Natural killer cell (primary cell): ENCODE measurements around the gene OSBPL3. TPM values are rescaled to one million over a fixed set of nuclear protein-coding genes. Genes with fewer than 3 reads are reported as not detected.

Source experiments
- ATAC-seq, 3 donors: fragments of 150-1000 bp in 2 of 3; fragments of 200-7000 bp in 1 of 3; cut with Tn5 transposase; 1 replicate in 1 of 3; 2 replicates in 2 of 3; pipeline ENCODE4 v1.10.0; 2021; ENCODE audit warnings: mild to moderate bottlenecking in 2 of 3, moderate library complexity in 2 of 3
- DNase-seq, 2 donors: peaks; one replicate each; pipeline versions ENCODE4 v3.0.0 to v3.0.0-alpha.2; 2013 to 2021; ENCODE audit warnings: mixed read lengths in 1 of 2
- H3K27ac ChIP-seq: one replicate; pipeline ENCODE4 v1.5.1; 2013; ENCODE audit warnings: mild to moderate bottlenecking, low read length
- H3K27me3 ChIP-seq: one replicate; pipeline ENCODE4 v1.6.1; 2013; ENCODE audit warnings: low read length; ENCODE audit not compliant: control insufficient read depth, insufficient read depth
- H3K36me3 ChIP-seq: one replicate; pipeline ENCODE4 v1.6.1; 2013; ENCODE audit warnings: low read length; ENCODE audit not compliant: control insufficient read depth, insufficient read depth
- H3K4me1 ChIP-seq: one replicate; pipeline ENCODE4 v1.6.1; 2013; ENCODE audit warnings: low read length; ENCODE audit not compliant: control insufficient read depth, insufficient read depth
- H3K4me3 ChIP-seq: one replicate; pipeline ENCODE4 v1.5.1; 2013; ENCODE audit warnings: low read length
- H3K9me3 ChIP-seq: one replicate; pipeline ENCODE4 v1.6.1; 2013; ENCODE audit warnings: low read length; ENCODE audit not compliant: control insufficient read depth, insufficient read depth
- H3K27ac Mint-ChIP-seq, 2 donors: one replicate each; pipeline ENCODE4 v1.8.0; 2022; ENCODE audit warnings: mild to moderate bottlenecking in 2 of 2, mixed read lengths in 2 of 2, moderate library complexity in 1 of 2
- H3K27me3 Mint-ChIP-seq, 2 donors: one replicate each; pipeline ENCODE4 v1.8.0; 2022; ENCODE audit warnings: low read depth in 2 of 2, mixed read lengths in 2 of 2
- H3K36me3 Mint-ChIP-seq: one replicate; pipeline ENCODE4 v1.8.0; 2022; ENCODE audit warnings: mixed read lengths
- H3K4me1 Mint-ChIP-seq, 2 donors: one replicate each; pipeline ENCODE4 v1.8.0; 2022; ENCODE audit warnings: mixed read lengths in 2 of 2
- H3K4me3 Mint-ChIP-seq: one replicate; pipeline ENCODE4 v1.8.0; 2022; ENCODE audit warnings: mild to moderate bottlenecking, moderate library complexity, mixed read lengths
- H3K9me3 Mint-ChIP-seq, 2 donors: one replicate each; pipeline ENCODE4 v1.8.0; 2022; ENCODE audit warnings: mixed read lengths in 2 of 2
- CTCF ChIP-seq: fragments of 200-600 bp; IDR thresholded peaks from one replicate; pipeline ENCODE4 v1.8.0; 2022; ENCODE audit warnings: antibody characterized with exemption
- WGBS: methylation state at CpG from one replicate; pipeline ENCODE4 v1.1.7; 2013; ENCODE audit warnings: missing lambda C conversion rate; ENCODE audit not compliant: insufficient coverage; 5-methylcytosine and 5-hydroxymethylcytosine counted together
- intact Hi-C: fragments of 100-400 bp; cut with micrococcal nuclease; formaldehyde crosslinking; loops from one replicate; pipeline ENCODE4 v1.14.2; 2022
- total RNA-seq, 4 donors: library from RNA; stranded (reverse); fragments of 120-200 nt in 1 of 4; gene quantifications; one replicate each; pipeline versions ENCODE4 v1.2.3 to v1.2.4, GENCODE V29; 2013 to 2022

OSBPL3 gene
- total RNA-seq, 3 donors from 2014 or later (not counting 1 experiment from before 2014, with no cell fraction given) = 50.7 to 99.1 (median 65.1) TPM

- no peak overlapping the region for H3K27ac Mint-ChIP-seq
- H3K27ac ChIP-seq = no peak overlapping the region
Observed at GRCh38 chr7:24884401-24884800, 95.6 kb downstream of the OSBPL3 start.

GRCh38 chr7:24883622-24884013 is 96.4 kb downstream of the OSBPL3 start:
- no peak overlapping the region for H3K27ac Mint-ChIP-seq

More at GRCh38 chr7:24884401-24884800, 95.6 kb downstream of the OSBPL3 start:
- H3K9me3 Mint-ChIP-seq = no peaks in the 10 kb centered on the region
- 97% methylated on average over 6 of the region's 6 CpGs for WGBS
- intact Hi-C loops = no loop called here
- no peak overlapping the region for H3K4me3 Mint-ChIP-seq
- Histone ChIP-seq H3K27me3 (no peaks in the 10 kb centered on the region), H3K4me1 (no peaks in the 10 kb centered on the region), H3K9me3 (no peaks in the 10 kb centered on the region), H3K36me3 (peaks cover 5% of the 10 kb centered on the region), H3K4me3 (no peak overlapping the region)
- no peaks in the 10 kb centered on the region for H3K36me3 Mint-ChIP-seq
- ATAC-seq (no peak), DNase-seq (no peak)
- H3K4me1 Mint-ChIP-seq = peaks cover 46 to 53% of the 10 kb centered on the region in 2 donors
- H3K27me3 Mint-ChIP-seq = no peaks in the 10 kb centered on the region
- no peak for TF ChIP-seq CTCF

GRCh38 chr7:24882989-24883621 is 96.9 kb downstream of the OSBPL3 start:
- Mint-ChIP-seq H3K9me3 (no peaks in the 10 kb centered on the region), H3K4me1 (peaks cover 47 to 53% of the 10 kb centered on the region in 2 donors), H3K4me3 (no peak overlapping the region), H3K36me3 (no peaks in the 10 kb centered on the region), H3K27me3 (no peaks in the 10 kb centered on the region), H3K27ac (peak overlapping the region; percentile 29 to 57)
- peaks cover 5% of the 10 kb centered on the region for H3K36me3 ChIP-seq
- no peaks in the 10 kb centered on the region for H3K9me3 ChIP-seq
- no peak overlapping the region for H3K27ac ChIP-seq
- 64% methylated on average over 3 of the region's 3 CpGs for WGBS
- no peak for DNase-seq
- intact Hi-C loops = no loop called here
- no peak for TF ChIP-seq CTCF
- no peak for ATAC-seq
- H3K27me3 ChIP-seq = no peaks in the 10 kb centered on the region
- no peak overlapping the region for H3K4me3 ChIP-seq
- H3K4me1 ChIP-seq = no peaks in the 10 kb centered on the region

More at GRCh38 chr7:24883622-24884013, 96.4 kb downstream of the OSBPL3 start:
- H3K4me1 ChIP-seq = no peaks in the 10 kb centered on the region
- TF ChIP-seq CTCF = no peak
- no peaks in the 10 kb centered on the region for H3K9me3 ChIP-seq
- DNase-seq (no peak), ATAC-seq (no peak)
- no peaks in the 10 kb centered on the region for H3K9me3 Mint-ChIP-seq
- no peak overlapping the region for H3K4me3 Mint-ChIP-seq
- no peaks in the 10 kb centered on the region for H3K27me3 ChIP-seq
- no peak overlapping the region for H3K27ac ChIP-seq
- H3K36me3 ChIP-seq = peaks cover 5% of the 10 kb centered on the region
- no peak overlapping the region for H3K4me3 ChIP-seq
- H3K27me3 Mint-ChIP-seq = no peaks in the 10 kb centered on the region
- 100% methylated on average over 1 of the region's 1 CpG for WGBS
- H3K36me3 Mint-ChIP-seq = no peaks in the 10 kb centered on the region
- intact Hi-C loops = no loop called here
- H3K4me1 Mint-ChIP-seq = peaks cover 45 to 51% of the 10 kb centered on the region in 2 donors

GRCh38 chr7:24881623-24882022 is 98.4 kb downstream of the OSBPL3 start:
- H3K9me3 Mint-ChIP-seq = no peaks in the 10 kb centered on the region
- H3K4me3 Mint-ChIP-seq = no peak overlapping the region
- 97% methylated on average over 4 of the region's 4 CpGs for WGBS
- no peaks in the 10 kb centered on the region for H3K27me3 Mint-ChIP-seq
- Histone ChIP-seq H3K36me3 (peaks cover 5% of the 10 kb centered on the region), H3K27me3 (no peaks in the 10 kb centered on the region), H3K4me1 (no peaks in the 10 kb centered on the region), H3K27ac (no peak overlapping the region), H3K9me3 (no peaks in the 10 kb centered on the region), H3K4me3 (no peak overlapping the region)
- H3K27ac Mint-ChIP-seq = peak overlapping the region in 1 of 2 donors; percentile 35
- H3K4me1 Mint-ChIP-seq = peaks cover 52 to 64% of the 10 kb centered on the region in 2 donors
- intact Hi-C loops = no loop called here
- no peaks in the 10 kb centered on the region for H3K36me3 Mint-ChIP-seq
- TF ChIP-seq CTCF = no peak
- ATAC-seq (no peak), DNase-seq (no peak)
